Measurements from ENCODE around the gene EFL1. TPM values are rescaled to one million over a fixed set of nuclear protein-coding genes. Genes with fewer than 3 reads are reported as not detected.
A peak's percentile ranks its signal among the peaks of the same experiment; 100 is the strongest.

Gene EFL1
- total and polyA plus RNA-seq, 2 experiments from 2014 or later: 15.4 to 46.4 TPM

GRCh38 chr15:82297546-82297945 lies 35.0 kb upstream of the EFL1 start:
- Mint-ChIP-seq H3K27me3 (ENCODE audit: insufficient read depth, low read depth, poor library complexity) (peaks cover 12% of the 10 kb centered on the region), H3K27ac (no peak overlapping the region), H3K4me3 (no peak overlapping the region), H3K36me3 (ENCODE audit: low read depth) (no peaks in the 10 kb centered on the region), H3K9me3 (no peaks in the 10 kb centered on the region), H3K4me1 (peaks cover 11% of the 10 kb centered on the region; the same call in 2 of the 3 replicates)
- Histone ChIP-seq H4K20me1 (replicated peaks; ENCODE audit: insufficient read depth) (no peaks in the 10 kb centered on the region), H3K27me3 (ENCODE audit: insufficient read depth) (no peaks in the 10 kb centered on the region), H3K4me1 (ENCODE audit: insufficient read depth) (no peaks in the 10 kb centered on the region), H3K79me2 (replicated peaks; ENCODE audit: insufficient read depth) (no peaks in the 10 kb centered on the region), H3K9me2 (ENCODE audit: insufficient read depth) (no peaks in the 10 kb centered on the region), H3F3A (replicated peaks; ENCODE audit: low read depth) (no peaks in the 10 kb centered on the region), H2AFZ (peak overlapping the region; percentile 18; the same call in 1 of the 2 replicates), H3K27ac (ENCODE audit: low read depth) (no peak overlapping the region), H3K36me3 (ENCODE audit: insufficient read depth) (no peaks in the 10 kb centered on the region), H3K4me3 (no peak overlapping the region), H3K4me2 (no peak overlapping the region)
- no peak for ATAC-seq
- TF ChIP-seq JUNB (IDR thresholded peaks at IDR 0.05; ENCODE audit: unreplicated experiment) (no peak), NANOG (IDR thresholded peaks at IDR 0.05; ENCODE audit: borderline replicate concordance) (no peak), CTCF (conservative IDR thresholded peaks at IDR 0.05; ENCODE audit: low read depth in 2 of 2) (no peak), STAT1 (IDR thresholded peaks at IDR 0.05; ENCODE audit: unreplicated experiment) (no peak), EZH2phosphoT487 (IDR thresholded peaks at IDR 0.05; ENCODE audit: unreplicated experiment) (no peak), ETS1 (IDR thresholded peaks at IDR 0.05) (no peak), EZH2 (IDR thresholded peaks at IDR 0.05; ENCODE audit: low read depth, unreplicated experiment) (no peak), POLR2AphosphoS5 (IDR thresholded peaks at IDR 0.05; ENCODE audit: low read depth) (no peak)
- no peak for DNase-seq (ENCODE audit: low spot score)

GRCh38 chr15:82294061-82294690 lies 31.6 kb upstream of the EFL1 start:
- no peaks in the 10 kb centered on the region for H3K27me3 ChIP-seq (ENCODE audit: insufficient read depth)
- H3K4me1 ChIP-seq (ENCODE audit: insufficient read depth): no peaks in the 10 kb centered on the region
- H3K4me2 ChIP-seq: no peak overlapping the region
- no peaks in the 10 kb centered on the region for H3F3A ChIP-seq (replicated peaks; ENCODE audit: low read depth)
- H3K9me3 Mint-ChIP-seq: peaks cover 2% of the 10 kb centered on the region; the same call in 1 of the 3 replicates
- DNase-seq (ENCODE audit: low spot score) (peak; percentile 25), ATAC-seq (peak; percentile 82)
- no peak overlapping the region for H3K27ac Mint-ChIP-seq
- no peaks in the 10 kb centered on the region for H3K36me3 Mint-ChIP-seq (ENCODE audit: low read depth)
- peak overlapping the region; percentile 63; the same call in 1 of the 2 replicates for H2AFZ ChIP-seq
- H4K20me1 ChIP-seq (replicated peaks; ENCODE audit: insufficient read depth): no peaks in the 10 kb centered on the region
- H3K4me3 ChIP-seq: no peak overlapping the region
- H3K36me3 ChIP-seq (ENCODE audit: insufficient read depth): no peaks in the 10 kb centered on the region
- no peaks in the 10 kb centered on the region for H3K9me2 ChIP-seq (ENCODE audit: insufficient read depth)
- H3K4me1 Mint-ChIP-seq: peaks cover 11% of the 10 kb centered on the region; the same call in 2 of the 3 replicates
- H3K27ac ChIP-seq (ENCODE audit: low read depth): no peak overlapping the region
- no peak overlapping the region for H3K4me3 Mint-ChIP-seq
- H3K27me3 Mint-ChIP-seq (ENCODE audit: insufficient read depth, low read depth, poor library complexity): peaks cover 2% of the 10 kb centered on the region
- H3K79me2 ChIP-seq (replicated peaks; ENCODE audit: insufficient read depth): no peaks in the 10 kb centered on the region
- TF ChIP-seq ZNF462 (CRISPR knock-in tag; IDR thresholded peaks at IDR 0.05) (no peak), CTCF (conservative IDR thresholded peaks at IDR 0.05; ENCODE audit: low read depth in 2 of 2) (no peak)

Data from GM23338 (cell line).